HG03521 (cell line): Measurements from ENCODE around the gene TMEM14A.
A peak's percentile ranks its signal among the peaks of the same experiment; 100 is the strongest.
"Not testable (repeated sequence)": the region's sequence is repeated elsewhere in the genome, so short reads cannot be mapped to it uniquely, and the experiment has no call there.

ENCODE experiments used
- ATAC-seq: cut with Tn5 transposase; IDR thresholded peaks from one replicate; pipeline ENCODE4 v1.9.1; 2021; ENCODE audit warnings: mild to moderate bottlenecking, moderate library complexity; ENCODE audit not compliant: unreplicated experiment

The TMEM14A gene

DNA sequence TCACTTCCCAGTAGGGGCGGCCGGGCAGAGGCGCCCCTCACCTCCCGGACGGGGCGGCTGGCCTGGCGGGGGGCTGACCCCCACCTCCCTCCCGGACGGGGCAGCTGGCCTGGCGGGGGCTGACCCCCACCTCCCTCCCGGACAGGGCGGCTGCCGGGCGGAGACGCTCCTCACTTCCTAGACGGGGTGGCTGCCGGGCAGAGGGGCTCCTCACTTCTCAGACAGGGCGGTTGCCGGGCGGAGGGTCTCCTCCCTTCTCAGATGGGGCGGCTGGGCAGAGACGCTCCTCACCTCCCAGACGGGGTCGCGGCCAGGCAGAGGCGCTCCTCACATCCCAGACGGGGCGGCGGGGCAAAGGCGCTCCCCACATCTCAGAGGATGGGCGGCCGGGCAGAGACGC, 15.0 kb upstream of the TMEM14A start:
- not testable (repeated sequence) for ATAC-seq

GRCh38 chr6:52657870-52658269, 13.0 kb upstream of the TMEM14A start:
- ATAC-seq = no peak

DNA sequence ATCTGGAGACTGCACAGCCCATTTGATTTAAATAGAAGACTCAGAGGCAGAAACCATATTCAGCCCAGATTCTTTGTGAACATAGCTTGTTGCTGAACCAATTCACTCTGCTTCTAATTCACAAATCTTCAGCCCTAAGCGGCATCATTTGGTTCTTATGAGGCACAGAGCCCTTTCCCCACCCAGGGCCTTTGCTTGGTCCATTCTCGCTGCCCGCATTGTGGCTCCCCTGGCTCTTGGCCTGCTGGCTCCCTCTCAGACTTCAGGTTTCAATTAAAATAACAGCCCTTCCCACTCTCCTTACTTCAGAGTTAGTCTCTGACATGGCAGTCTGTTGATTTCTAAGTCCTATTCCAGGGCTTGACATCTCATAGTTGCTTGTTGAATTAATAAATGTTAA, 9.4 kb upstream of the TMEM14A start:
- ATAC-seq = no peak

GRCh38 chr6:52662031-52662430, 8.9 kb upstream of the TMEM14A start:
- ATAC-seq = no peak

- ATAC-seq = no peak
These were observed 7.6 kb upstream of the TMEM14A start for GRCh38 chr6:52663120-52663935.

- ATAC-seq = no peak
These were observed 7.1 kb upstream of the TMEM14A start for GRCh38 chr6:52663936-52664185.

GRCh38 chr6:52664186-52664990, 6.5 kb upstream of the TMEM14A start:
- peak; percentile 94 for ATAC-seq

GRCh38 chr6:52664991-52665686, 5.8 kb upstream of the TMEM14A start:
- ATAC-seq = no peak

DNA sequence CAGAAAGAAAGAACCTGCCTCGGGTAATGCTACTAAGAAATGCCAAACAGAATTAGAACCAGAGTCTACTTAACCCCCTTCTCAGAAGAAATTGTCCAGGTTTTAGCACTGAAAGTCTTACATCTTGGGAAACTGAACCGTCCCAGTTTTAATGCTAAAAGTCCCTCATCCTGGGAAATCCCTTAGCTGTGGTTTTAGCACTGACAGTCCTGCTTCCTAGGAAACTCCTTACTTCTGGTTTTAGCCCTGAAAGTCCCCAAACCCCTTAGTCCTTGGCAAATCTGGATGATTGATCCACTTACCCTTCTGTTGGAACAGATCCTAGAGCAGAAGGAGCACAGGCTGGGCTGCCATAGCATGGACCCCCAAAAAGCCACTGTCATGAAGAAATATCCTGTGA, 4.8 kb upstream of the TMEM14A start:
- ATAC-seq = no peak

DNA sequence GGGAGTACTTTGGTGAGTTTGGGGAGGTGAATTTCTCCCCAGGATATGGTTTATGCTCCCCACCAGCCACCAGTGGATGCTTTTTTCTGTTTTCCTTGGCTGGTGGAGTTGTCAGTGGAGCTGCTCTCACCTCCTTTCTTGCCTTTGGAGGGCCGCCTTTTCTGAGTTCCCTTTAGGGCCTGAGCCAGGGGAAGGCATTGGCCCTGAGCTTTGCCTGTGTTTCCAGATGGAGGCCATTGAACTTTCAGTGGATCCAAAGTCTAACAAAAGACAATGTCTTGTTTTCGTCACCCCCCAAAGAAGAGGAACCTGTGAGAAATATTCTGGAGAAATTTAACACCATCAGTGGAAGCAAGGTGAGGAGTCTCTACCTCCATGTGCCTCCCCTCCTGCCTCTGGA, 4.4 kb upstream of the TMEM14A start:
- ATAC-seq = no peak

DNA sequence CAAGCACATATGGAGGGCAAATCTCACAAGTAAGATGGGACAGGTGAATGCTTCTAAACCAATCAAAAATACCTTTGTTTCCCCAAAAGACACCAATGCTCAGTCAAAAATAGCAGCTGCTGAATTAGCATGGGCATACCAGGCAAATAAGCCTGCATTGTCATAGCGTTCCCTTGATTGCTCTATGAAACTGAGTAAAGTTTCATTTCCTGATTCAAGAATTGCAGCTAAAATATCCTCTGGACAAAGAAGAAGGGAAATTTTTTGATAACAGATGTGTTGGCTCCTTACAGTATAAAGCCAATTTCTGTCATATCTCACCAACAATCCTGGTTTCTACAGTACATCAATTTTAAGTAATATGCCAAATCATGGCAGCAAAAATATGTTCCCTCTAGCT, 3.3 kb upstream of the TMEM14A start:
- ATAC-seq = no peak

DNA sequence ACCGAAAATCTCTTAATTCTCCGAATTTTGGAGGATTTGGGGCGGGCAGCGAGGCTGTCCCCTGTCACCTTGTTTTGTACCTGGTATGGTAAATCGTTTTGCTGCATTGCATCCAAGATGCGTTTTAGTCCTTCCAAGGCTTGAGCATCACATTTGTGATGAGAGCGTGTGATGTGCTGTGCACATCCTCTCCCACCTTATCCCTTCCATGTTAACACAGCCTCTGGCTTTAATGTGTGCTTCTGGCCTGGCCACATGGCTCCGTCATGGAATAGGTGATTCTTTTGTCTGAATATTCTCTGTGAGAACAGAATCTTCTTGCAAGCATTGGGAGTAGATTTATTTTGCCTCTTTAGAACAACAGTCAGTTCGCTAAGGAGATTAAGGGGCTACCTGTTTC, 763 bp downstream of the TMEM14A start:
- ATAC-seq = no peak

DNA sequence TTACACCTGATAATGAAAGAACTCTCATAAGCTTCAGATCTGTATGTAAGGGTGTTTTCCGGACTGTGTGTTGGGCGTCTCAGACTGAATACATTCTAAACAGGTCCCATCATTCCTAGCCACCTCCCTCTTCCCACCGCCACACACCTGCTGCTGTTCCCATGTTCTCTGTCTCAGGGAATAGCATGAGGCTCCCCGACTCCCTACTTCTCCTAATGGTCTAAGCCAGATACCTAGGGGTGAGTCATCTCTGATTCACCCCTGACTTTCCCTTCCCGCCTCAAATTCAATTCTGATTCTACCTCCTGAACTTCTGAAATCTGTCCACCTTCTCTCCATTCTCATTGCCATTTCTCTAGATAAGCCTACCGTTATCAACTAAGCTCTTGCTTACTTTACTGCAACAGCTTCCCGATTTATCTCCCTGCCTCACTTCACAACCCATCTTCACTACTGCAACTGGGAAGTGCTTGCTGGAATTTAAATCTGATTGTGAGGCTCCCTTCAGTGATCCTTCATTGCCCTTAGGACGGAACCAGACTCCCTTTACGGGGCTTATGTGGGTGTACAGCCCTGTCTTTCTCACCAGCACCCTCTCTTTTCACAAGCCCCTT, 1.6 kb downstream of the TMEM14A start:
- ATAC-seq = no peak

- ATAC-seq = no peak
These were observed 3.8 kb downstream of the TMEM14A start for GRCh38 chr6:52674666-52675065.

GRCh38 chr6:52675372-52675771, 4.5 kb downstream of the TMEM14A start:
- no peak for ATAC-seq

GRCh38 chr6:52676631-52677030, 5.7 kb downstream of the TMEM14A start:
- not testable (repeated sequence) for ATAC-seq

- no peak for ATAC-seq
These were observed 10.5 kb downstream of the TMEM14A start for GRCh38 chr6:52681416-52681815.

DNA sequence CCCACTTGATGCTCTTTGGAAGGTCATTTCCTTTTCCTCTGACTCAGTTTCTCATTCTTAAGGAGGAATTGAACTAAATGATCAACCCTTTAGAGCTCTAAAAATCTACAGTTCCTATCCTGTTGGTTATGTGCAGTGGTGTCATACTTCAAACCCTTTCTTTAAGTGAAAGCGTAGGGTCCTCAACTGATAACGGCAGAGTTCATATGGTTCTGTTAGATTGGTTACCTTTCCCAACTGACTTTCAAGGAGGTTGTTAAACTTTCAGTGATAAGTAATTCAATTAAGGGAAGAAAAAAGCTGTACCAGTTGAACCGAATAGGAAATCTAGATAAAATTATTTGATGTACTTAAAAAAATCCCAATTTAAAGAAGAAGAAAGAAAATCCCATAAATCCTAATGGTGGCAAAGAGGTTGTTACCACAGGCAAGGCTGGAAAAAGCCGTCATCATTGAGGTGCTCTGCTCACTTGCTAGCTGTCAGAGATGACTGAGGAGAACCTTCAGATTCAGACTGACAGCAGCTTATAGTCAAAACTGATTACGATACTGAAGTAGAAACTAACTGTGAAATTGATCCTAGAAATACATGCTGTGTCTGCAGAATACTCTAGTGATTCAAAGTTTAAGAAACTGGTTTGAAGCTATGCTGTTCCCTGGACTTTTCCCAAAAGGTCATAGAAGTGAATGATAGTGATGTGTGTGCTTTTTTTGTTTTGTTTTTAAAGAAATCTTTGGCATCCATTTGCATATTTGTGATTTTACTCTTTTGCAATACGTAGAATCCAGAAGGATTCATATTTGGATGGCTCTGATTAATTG, 16.2 kb downstream of the TMEM14A start:
- ATAC-seq = no peak

DNA sequence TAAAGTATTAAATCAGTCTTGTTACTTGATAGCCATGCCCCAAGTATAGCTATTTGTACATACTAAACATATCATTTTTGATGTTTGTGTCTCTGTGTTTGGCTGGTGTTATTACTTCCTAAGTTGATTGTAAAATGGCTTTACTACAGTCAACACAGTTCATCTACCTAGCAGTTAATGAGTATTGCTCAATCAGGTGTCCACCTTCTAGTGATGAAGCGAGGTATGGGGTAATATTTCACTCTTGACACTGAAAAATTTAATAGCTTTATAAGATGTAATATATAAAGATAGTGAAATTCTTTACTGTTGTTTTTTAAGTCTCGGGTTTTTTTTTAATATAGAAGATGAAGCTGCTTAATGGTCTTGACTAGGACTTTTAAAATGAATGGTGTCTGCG, 18.9 kb downstream of the TMEM14A start:
- no peak for ATAC-seq

DNA sequence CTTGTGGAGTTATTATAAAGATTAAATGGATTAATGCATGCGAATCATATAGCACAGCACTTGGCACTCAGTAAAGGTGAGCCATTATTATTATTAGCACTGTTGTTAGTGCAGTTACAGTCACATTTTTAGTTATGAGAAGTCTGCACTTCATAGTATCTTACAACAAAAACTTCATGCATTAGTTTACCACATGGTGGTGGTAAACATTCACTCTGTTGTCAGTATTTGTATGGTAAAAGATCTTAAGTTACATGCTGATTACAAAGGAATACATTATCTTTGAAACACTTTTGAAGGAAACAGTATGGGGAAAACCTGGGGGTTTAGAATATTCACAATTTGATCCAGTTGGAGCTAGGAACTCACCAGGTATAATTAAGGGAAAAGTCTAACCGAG, 20.8 kb downstream of the TMEM14A start:
- no peak for ATAC-seq

DNA sequence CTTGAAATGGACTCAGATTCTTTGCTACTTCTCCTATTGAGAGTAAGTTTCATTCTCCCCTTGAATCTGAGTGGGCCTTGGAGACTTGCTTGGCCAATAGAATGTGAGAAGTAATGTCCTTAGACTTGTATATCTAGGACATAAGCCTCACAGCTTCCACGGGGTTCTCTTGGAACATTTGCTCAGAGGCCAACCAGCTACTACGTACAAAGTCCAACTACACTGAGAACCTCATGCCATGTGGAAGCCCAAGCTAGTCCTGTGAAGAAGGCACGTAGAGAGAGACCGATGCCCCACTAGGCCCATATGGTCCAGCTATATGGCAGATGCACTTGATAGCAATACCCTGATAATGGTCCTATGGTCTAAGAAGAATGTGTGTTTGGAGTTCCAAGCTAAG, 22.9 kb downstream of the TMEM14A start:
- ATAC-seq = no peak
